Measurements from ENCODE around the gene SYNM.

DNA sequence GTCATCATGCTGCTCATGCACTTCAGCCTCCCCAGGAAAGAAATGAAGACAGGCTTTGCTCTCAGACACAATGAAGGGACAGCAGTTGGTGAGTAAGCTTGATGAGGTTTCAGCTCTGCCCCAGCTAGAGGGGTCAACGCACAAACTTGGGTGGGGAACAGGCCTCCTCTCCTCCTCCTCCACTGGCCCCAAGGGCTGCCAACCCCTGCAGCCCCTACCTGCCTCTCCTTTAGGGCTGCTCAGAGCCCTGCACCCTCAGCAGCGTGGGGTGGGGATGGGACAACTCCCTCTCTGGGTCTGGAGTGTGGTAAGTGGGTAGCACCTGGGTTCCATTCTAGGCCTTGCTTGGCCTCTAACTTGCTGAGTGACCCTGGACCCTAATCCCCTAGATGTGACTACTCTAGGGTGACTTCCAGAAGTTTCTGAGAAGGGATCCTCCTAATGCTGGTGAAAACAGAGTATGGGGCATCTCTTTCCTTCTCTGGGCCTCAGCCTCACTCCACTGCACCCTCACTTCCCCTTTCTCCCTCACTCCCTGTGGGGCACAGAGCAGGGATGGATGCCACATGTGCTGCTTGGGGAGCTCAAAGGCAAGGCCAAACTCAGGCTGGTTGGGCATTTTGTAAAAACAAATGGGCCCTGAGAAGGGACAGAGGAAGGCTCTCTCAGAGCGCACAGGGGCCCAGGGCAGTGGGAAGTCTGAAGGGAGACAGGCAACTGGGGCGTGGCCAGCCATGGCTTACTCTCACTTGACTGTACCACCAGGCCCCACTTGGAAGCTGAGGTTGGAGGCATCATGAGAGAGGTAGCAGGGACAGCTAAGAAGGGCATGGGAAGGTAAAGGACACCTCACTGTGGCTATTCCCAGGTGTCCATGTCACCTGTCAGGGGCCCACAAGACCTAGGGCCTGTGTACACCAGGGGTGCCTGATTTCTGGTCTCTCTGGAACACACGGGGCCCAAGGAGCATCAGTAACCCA, 64.0 kb downstream of the SYNM start:
- TF ChIP-seq CTCF (IDR thresholded peaks at IDR 0.05) (no peak), POLR2A (IDR thresholded peaks at IDR 0.05) (no peak), POLR2AphosphoS5 (IDR thresholded peaks at IDR 0.05) (no peak)
